ENCODE results near the gene TAF3.
A peak's percentile ranks its signal among the peaks of the same experiment; 100 is the strongest.

GRCh38 chr10:8034466-8035005 lies 216.2 kb downstream of the TAF3 start:
- no peak for TF ChIP-seq EZH2 (IDR thresholded peaks at IDR 0.05; ENCODE audit: borderline replicate concordance)
- TF ChIP-seq CTCF (IDR thresholded peaks at IDR 0.05; ENCODE audit: poor library complexity): no peak
- TF ChIP-seq EZH2phosphoT487 (IDR thresholded peaks at IDR 0.05; ENCODE audit: low read depth, severe bottlenecking, unreplicated experiment): peak; percentile 38

Measured in hepatocyte (in vitro differentiated cells).